Body of pancreas (tissue), 4 donors: Measurements from ENCODE around the gene AGAP3.

Experiments used
- POLR2A ChIP-seq, 3 donors: fragments of 450-650 bp; IDR thresholded peaks; one replicate each; pipeline ENCODE4 v1.6.1; 2016; ENCODE audit warnings: antibody characterized with exemption in 3 of 3, mild to moderate bottlenecking in 2 of 3
- TF ChIP-seq, protein P1 (sequence below), 7 experiments: fragments of 450-650 bp in 4 of 7; fragments of 200-600 bp in 3 of 7; sonication (generic) in 3 of 7; IDR thresholded peaks; one replicate each; pipeline ENCODE4 v1.5.1; 2016 to 2019; ENCODE audit warnings: antibody characterized with exemption in 7 of 7

DNA sequence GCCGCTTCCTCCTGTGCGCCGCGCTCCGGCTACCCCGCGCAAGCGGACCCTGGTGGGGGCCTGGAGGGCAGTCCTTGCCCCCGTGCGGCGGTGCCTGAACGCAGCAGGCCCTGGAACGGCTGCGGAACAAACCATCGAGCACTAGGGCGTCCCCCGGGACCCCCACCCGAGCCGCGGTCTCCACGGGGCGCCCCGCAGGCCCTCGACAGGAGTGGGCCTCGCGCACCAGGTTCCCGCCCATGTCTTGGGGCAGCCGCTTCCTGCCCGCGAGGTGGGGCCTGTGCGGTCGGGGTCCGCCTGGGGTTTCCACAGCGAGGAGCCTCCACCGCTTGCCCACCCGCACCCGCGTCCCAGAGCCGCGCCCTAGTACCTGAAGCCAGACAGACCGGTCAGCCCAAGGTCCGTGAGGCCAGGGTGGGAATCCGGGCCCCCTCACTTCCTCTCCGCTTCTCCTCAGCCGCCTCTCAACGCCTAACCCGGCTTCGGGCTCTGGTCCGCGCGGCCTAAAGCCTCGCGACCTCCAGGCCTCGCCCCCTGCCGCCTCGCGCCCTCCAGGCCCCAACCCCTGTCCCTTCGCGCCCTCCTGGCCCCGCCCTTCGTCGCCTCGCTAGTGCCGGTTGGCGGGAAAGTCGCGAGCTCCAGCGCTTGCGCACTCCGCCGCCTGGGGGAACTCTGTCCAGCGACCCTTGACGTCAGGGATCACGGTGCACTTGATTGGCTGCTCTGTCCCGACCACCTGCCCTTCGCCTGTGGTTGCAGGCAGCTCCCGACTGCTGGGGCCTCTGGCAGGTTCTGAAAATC is 88.2 kb downstream of the AGAP3 start:
- TF ChIP-seq, protein P1, sequence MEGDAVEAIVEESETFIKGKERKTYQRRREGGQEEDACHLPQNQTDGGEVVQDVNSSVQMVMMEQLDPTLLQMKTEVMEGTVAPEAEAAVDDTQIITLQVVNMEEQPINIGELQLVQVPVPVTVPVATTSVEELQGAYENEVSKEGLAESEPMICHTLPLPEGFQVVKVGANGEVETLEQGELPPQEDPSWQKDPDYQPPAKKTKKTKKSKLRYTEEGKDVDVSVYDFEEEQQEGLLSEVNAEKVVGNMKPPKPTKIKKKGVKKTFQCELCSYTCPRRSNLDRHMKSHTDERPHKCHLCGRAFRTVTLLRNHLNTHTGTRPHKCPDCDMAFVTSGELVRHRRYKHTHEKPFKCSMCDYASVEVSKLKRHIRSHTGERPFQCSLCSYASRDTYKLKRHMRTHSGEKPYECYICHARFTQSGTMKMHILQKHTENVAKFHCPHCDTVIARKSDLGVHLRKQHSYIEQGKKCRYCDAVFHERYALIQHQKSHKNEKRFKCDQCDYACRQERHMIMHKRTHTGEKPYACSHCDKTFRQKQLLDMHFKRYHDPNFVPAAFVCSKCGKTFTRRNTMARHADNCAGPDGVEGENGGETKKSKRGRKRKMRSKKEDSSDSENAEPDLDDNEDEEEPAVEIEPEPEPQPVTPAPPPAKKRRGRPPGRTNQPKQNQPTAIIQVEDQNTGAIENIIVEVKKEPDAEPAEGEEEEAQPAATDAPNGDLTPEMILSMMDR (IDR thresholded peaks at IDR 0.05) = no peak
- no peak for TF ChIP-seq POLR2A (IDR thresholded peaks at IDR 0.05)
